NCI-H2227 (cell line): Measurements from ENCODE around the gene PAF1.

Source experiments
- DNase-seq: peaks from one replicate; lab custom pipeline; 2025; ENCODE audit not compliant: unreplicated experiment; lab: John Stamatoyannopoulos, UW

Gene PAF1

DNA sequence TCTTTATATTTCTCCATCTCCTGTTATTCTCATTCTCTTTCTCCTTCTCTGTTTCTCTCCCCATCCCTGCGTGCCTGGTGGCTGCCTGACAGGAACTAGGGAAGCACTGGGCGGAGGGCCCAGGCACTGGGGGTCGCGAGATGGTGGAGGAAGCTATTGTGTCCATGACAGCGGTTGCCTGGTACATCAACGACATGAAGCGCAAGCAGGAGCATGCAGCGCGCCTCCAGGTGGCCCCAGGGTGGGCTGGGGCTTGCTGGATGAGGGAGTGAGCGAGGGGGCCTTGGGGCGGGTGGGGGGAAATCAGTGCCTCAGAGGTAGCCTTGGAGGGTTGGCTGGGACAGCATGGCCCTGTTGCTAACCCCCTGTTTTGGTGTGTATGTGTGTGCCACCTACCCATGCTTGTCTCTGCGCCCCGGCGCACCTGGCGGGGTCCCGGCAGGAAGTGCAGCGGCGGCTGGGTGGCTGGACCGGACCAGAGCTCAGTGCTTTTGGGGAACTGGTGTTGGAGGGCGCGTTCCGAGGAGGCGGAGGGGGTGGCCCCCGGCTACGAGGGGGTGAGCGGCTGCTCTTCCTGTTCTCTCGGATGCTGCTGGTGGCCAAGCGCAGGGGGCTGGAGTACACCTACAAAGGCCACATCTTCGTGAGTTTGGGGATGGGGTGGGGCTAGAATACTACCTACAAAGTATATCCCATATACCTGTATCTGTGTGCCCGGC is 26.7 kb upstream of the PAF1 start:
- DNase-seq = no peak

DNA sequence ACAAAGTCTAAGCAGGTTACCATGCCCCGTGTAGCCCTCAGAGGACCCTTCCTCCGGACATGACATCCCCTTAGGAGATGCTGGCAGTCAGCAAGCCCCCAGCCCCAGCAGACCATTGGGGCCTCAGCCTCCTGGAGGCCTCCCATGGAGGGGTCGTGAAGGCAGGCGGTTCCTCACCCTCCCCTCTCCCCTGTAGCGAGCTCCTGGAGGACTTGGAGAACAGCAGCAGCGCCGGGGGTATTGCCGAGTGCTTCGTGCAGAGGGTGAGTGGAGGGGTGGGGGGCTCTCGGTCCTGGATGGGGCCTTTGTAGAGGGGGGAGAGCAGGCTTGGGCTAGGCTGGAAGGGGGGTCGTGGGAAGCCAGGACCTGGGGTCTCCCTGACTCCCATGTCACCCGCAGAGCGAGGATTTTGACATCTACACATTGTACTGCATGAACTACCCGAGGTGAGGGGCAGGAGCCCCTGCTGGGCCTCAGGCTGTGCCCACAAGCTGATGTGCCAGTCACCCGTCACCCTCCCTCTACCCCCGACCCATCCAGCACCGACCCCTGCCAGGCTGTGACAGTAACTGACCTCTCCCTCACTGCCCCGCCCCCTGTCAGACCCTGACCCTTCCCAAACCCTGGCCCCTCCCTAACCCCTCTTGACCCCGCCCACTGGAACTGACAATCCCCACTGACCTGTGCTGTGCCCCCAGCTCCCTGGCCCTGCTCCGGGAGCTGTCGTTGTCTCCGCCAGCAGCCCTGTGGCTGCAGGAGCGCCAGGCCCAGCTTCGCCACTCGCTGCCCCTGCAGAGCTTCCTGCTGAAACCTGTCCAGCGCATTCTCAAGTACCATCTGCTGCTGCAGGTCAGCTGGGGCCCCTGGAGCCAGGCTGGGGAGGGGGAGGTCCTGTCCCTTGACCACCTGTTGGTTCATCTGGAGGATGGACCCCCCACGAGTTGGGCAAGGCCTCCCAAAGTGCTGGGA is 25.5 kb upstream of the PAF1 start:
- peak; percentile 67 for DNase-seq

DNA sequence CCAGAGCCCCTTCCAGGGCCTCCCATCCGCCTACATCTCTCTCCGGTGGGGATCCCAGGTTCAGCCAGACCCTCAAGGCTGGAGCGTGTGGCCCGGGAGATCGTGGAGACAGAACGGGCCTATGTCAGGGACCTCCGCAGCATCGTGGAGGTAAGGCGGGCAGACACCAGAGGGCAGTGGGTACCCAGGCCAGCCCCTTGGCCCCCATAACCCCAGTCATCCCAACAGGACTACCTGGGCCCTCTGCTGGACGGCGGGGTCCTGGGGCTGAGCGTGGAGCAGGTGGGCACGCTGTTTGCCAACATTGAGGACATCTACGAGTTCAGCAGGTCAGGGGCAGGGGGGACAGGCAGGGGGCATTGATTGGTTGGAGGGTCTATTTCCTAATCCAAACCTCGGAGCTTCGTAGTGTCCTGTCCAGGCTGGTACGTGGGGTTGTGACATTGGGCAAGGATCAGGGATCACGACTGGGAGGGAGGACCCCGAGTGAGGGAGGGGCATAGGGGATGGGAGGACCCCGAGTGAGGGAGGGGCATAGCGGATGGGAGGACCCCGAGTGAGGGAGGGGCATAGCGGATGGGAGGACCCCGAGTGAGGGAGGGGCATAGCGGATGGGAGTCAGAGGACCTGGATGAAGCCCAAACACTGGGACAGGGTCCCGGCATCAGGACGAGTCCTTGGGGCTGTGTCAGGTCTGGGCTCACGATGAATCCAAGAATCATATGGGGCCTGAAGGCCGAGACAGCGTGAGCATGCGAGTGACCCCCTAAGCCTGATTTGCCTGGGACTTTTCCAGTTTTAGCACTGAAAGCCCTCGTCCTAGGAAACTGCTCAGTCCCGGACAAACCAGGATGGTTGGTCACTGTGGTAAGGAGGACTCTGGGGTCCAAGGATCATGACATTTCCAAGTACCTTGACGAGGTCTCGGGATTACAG is 24.5 kb upstream of the PAF1 start:
- no peak for DNase-seq

DNA sequence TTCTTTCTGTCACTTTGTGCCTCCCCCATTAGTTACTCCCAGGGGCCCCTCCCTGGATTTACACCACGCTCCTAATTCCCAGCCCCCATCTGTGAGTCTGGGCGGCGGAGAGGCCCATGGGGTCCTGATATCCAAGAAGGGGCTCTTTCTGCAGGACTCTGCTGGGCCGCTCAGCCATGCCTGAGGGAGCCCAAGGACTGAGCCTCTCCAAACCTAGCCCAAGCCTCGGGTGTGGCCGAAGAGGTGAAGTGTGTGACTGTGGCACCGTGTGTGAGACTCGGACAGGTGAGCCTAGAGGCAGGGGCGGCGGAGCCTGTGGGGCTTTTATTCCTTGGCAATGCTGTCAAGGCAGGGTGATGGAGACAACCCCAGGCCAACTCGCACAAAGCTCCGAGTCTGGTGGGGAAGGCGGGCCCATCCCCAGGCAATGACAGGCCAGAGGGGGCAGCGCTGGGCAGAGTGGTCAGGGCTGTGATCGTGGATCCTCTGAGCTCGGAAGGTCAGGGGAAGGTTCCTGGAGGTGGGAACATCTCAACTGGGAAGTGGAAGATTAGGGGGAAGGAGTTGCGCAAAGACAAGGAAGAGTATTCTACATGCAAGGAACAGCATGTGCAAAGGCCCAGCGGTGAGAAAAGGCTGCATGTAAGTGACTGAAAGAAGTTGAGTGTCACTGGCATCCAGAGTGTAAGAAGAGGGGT is 23.2 kb upstream of the PAF1 start:
- peak; percentile 91 for DNase-seq

DNA sequence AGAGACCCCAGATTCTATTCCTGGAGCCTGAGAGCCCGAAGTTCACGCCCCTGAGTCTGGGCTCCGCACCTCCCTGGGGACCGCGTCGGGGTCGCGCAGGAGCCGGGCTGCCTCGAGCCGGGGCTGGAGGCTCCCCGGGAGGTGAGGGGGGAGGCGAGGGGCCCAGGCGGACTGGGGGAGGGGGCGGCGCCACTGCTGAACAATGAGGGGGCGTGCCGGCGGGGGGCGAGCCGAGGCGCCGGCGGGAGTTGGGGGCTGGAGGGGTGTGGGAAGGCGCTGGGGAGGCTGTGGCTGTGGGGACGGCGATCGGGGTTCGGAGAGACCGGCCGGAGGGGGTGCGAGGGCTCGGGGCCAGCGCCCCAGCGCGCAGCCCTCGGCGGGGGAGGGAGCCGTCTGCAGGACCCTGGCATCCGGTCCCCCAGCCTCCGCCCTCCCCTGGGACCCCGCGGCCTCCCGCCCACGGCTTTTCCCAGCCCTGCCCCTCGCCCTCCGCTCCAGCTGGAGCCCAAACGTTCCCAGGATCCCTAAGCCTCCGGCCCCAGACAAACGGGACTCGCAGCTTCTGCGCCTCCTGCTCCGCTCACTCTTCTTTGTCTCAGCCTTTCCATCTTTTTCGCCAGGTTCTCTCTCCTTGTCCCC is 22.5 kb upstream of the PAF1 start:
- DNase-seq = peak; percentile 95

DNA sequence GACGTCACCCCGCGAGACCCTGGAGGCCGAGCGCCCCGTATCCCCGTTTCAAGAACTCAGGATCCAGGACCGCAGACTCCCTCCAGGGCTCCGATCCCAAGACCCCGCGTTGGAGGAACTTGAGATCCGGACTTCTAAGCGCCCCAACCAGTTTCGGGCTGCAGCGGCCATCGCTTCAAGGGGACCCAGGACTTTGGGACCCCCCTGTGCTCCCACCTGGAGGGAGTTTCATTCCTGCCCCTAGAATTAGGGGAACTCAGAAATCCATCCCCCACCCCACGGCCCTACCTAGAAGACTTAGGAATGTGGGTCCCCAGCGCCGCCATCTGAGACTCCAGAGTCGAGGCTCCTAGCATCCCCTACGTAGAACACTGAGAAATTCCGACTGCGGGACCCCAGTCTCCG is 22.0 kb upstream of the PAF1 start:
- no peak for DNase-seq

DNA sequence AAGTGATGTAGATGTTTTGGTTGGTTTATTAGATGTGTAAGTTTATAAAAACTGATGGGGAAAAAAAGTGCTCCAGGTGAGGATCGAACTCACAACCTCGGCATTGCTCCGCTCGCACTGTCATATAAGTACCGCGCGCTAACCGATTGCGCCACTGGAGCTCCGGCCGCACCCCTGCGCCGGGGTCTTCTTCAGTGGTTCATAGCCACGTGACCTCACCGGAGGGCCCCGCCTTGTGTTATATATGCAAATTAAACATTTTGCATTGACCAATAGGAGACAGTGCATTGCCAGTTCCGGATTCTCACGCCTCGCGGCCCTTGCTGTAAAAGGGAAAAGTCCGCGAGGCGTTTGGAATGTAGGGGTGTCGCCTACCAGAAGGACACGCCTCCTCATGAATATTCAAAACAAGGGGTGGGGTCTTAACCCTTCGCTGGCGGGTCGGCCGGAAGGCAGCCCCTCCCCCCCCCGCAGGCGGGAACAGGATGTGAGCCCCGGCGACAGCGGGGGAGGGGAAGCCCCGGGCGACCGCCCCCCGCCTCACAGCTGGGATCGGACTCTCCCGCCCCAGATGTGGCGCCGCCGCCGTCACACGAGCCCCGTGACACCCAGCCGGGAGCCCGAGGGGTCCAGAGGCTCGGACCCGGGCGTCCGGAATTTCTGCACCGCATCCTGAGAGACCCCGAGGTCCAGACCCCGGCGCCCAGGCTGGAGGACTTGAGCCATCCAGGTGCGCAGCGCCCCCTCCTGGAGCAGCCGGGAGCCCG is 21.4 kb upstream of the PAF1 start, which contains the start of gene PLEKHG2:
PLEKHG2 (plus strand) TSS at position 570 of the 767 bp plus-strand sequence. CDS start 1,418 bp downstream, outside the sequence.
- peak; percentile 100 for DNase-seq

DNA sequence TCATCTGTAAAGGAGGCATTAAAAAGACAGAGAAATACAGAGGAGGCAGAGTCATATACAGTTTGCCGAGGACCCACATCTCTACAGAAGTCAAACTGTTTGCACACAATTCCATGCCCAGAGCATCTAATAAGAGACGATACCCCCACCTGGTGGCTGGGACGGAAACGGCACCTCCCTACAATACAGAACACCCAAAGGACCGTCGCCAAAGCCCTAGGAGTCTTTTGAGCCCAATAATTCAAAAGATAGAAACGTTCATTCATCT is 20.9 kb upstream of the PAF1 start:
- peak; percentile 100 for DNase-seq

DNA sequence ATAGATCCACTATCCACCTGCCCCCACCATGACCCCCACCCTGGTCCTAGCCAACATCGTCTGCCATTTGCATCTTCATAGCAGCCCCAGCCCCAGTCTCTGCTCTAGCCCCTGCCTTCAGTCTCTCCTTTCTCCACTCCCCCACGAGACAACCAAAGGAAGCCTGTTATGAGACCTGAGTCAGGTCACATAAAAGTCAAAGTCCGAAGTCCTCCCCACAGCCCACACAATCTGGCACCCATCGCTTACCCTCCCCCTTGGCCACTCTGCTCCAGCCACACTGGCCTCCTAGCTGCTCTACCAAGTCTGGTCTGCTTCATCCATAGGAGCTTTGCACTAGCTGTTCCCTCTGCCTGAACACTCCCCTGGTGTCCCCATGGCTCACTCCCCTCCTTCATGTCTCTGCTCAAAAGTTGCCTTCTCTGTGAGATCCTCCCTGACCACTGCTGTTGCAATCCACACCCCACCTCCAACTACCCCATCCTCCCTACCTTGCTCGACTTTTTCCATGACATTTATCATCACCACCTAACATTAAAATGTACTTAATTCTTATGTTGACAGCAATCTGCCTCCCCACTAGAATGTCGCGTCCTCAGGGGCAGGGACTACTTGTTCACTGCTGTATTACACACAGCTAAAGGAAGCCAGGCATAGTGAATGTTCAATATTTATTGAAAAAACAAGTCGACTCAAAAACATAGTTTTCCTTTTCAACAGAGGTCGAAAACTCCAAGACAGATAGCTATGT is 20.4 kb upstream of the PAF1 start:
- DNase-seq = peak; percentile 82

DNA sequence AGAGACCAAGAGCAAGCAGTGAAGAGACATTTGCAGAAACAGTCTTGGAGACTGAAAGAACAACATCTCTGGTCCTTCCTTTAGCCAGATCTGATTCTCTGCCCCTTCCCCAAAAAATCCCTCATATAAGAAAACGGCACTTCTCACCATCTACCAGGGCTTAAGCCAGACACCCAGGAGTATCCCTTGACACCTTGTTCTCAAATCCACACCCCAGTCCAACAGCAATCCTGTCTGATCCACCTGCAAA is 19.9 kb upstream of the PAF1 start:
- DNase-seq = no peak

DNA sequence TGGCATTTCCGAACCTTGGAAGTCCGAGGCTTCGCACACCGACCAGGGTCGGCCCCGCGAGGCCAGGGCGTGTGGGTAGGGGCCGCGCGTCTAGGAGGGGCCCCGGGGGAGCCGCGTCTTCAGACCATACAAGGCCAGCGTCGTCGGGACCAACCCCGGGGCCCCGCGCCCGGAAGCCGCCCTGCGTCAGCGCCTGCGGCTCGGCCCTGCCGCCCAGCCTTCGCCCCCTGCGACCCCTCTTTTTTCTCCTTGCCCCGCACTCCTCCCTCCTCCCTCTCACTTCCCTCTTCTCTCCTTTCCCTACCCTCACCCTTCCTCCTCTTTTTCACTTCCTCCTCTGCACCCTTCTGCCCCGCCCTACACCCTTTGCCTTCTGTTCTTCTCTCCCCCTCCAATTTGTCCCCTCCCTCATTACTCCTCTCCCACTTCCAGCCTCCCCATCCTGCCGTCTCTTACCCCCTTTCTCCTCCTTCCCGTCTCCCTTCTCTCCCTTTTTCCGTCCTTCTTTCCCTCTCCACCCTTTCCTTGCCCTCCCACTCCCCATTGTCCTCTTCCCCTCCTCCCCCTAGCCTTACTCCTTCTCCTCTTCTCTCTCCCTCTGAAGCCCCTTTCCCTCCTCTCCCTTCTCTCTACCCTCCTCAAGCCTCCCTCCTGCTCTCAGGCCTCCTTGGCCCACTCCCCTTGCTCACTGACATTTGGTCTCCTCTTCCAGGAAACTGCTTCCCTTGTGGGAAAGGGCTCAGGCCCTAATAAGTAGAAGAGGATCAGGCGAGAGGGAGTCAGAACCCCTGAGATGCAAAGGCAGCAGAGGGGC is 19.3 kb upstream of the PAF1 start:
- DNase-seq = peak; percentile 91

DNA sequence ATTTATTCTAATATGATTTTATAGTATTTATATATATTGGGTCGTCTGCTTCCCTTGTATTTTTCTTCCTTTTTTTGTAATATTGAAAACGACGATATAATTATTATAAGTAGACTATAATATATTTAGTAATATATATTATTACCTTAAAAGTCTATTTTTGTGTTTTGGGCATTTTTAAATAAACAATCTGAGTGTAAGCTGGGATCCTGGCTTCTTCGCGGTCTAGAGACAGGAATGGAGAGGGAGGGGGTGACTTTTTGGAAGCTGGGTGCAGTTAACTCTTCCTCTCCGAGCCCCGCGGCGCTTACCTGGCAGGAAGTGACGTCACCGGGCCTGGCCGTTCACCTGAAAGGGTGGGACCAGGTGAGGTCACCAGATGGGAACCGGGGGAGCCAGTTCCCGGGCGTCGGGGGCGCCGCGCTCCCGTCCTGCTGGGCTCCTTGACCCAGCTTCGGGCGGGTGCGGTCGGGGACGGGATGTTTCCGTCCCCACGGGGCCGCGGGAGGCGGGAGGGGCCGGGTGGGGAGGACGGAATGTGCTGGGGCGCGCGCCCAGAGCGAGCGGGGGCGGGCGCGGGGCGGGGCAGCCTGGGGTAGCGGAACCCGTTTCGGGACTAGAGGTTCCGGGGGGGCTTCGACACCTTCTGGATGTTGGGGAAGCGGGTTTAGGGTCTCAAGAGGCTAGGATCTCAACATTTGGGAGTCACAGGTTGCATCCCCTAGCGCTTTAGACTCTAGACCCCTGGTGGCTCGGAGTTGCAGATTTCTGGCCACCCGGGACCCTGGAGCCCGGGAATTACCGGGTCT is 18.5 kb upstream of the PAF1 start:
- DNase-seq = peak; percentile 95

DNA sequence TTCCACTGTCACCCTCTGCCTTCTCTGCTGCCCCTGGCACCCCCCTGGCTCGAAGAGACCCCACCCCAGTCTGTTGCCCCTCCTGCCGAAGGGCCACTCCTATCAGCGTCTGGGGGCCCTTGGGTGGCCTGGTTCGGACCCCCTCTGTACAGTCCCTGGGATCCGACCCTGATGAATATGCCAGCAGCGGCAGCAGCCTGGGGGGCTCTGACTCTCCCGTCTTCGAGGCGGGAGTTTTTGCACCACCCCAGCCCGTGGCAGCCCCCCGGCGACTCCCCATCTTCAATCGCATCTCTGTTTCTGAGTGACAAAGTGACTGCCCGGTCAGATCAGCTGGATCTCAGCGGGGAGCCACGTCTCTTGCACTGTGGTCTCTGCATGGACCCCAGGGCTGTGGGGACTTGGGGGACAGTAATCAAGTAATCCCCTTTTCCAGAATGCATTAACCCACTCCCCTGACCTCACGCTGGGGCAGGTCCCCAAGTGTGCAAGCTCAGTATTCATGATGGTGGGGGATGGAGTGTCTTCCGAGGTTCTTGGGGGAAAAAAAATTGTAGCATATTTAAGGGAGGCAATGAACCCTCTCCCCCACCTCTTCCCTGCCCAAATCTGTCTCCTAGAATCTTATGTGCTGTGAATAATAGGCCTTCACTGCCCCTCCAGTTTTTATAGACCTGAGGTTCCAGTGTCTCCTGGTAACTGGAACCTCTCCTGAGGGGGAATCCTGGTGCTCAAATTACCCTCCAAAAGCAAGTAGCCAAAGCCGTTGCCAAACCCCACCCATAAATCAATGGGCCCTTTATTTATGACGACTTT is 17.7 kb upstream of the PAF1 start:
- DNase-seq = peak; percentile 56

DNA sequence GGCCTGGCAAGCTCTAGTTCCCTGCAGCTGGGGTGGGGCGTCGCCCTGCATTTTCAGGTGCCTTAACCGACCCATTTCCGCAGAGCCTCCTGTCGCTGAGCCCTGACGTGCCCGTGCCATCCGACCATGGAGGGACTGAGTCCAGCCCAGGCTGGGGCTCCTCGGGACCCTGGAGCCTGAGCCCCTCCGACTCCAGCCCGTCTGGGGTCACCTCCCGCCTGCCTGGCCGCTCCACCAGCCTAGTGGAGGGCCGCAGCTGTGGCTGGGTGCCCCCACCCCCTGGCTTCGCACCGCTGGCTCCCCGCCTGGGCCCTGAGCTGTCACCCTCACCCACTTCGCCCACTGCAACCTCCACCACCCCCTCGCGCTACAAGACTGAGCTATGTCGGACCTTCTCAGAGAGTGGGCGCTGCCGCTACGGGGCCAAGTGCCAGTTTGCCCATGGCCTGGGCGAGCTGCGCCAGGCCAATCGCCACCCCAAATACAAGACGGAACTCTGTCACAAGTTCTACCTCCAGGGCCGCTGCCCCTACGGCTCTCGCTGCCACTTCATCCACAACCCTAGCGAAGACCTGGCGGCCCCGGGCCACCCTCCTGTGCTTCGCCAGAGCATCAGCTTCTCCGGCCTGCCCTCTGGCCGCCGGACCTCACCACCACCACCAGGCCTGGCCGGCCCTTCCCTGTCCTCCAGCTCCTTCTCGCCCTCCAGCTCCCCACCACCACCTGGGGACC is 16.9 kb upstream of the PAF1 start:
- no peak for DNase-seq

DNA sequence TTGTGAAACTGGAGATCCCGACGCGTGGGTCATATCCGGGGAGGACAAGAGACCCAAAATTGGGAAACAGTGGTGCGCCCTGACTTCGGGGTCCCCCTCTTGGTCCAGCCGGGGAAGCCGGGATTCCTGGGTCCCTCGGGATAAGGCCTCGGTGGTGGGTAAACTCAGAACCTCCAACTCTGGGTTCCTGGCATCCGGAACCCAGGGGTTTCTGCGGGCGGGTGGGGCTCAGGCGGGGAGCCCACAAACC is 16.4 kb upstream of the PAF1 start:
- no peak for DNase-seq
